BE2C (cell line): ENCODE results near the gene FAM219A.

ENCODE experiments used
- DNase-seq: peaks from one replicate; pipeline ENCODE4 v3.0.0-alpha.2; 2020
- H3K27me3 ChIP-seq: fragments of 250-450 bp; sonication (Bioruptor Pico); 2 replicates; pipeline ENCODE4 v1.5.1; 2020; ENCODE audit warnings: mild to moderate bottlenecking
- H3K36me3 ChIP-seq: fragments of 250-450 bp; sonication (Bioruptor Pico); 2 replicates; pipeline ENCODE4 v1.5.1; 2020; ENCODE audit warnings: mild to moderate bottlenecking
- H3K4me1 ChIP-seq: fragments of 250-450 bp; sonication (Bioruptor Pico); 2 replicates; pipeline ENCODE4 v1.5.1; 2020
- H3K4me3 ChIP-seq: 2 replicates; pipeline ENCODE4 v1.5.1; 2011; ENCODE audit warnings: low read depth, low read length
- H3K9me3 ChIP-seq: fragments of 250-450 bp; sonication (Bioruptor Pico); 2 replicates; pipeline ENCODE4 v1.5.1; 2020
- CTCF ChIP-seq: IDR thresholded peaks from 2 replicates; pipeline ENCODE4 v1.5.1; 2012; ENCODE audit warnings: mild to moderate bottlenecking, low read depth, low read length

The FAM219A gene

GRCh38 chr9:34450644-34451043, 7.7 kb downstream of the FAM219A start:
- Histone ChIP-seq H3K9me3 (no peaks in the 10 kb centered on the region), H3K4me3 (no peak overlapping the region), H3K4me1 (peaks cover 20% of the 10 kb centered on the region), H3K36me3 (peaks cover 10% of the 10 kb centered on the region), H3K27me3 (no peaks in the 10 kb centered on the region)
- no peak for DNase-seq
- TF ChIP-seq CTCF: no peak

GRCh38 chr9:34446951-34447350, 11.4 kb downstream of the FAM219A start:
- no peak overlapping the region for H3K4me3 ChIP-seq
- H3K9me3 ChIP-seq: no peaks in the 10 kb centered on the region
- H3K36me3 ChIP-seq: peaks cover 2% of the 10 kb centered on the region; the same call in 1 of the 2 replicates
- TF ChIP-seq CTCF: no peak
- no peaks in the 10 kb centered on the region for H3K27me3 ChIP-seq
- peaks cover 12% of the 10 kb centered on the region for H3K4me1 ChIP-seq
- no peak for DNase-seq

GRCh38 chr9:34446468-34446891, 11.9 kb downstream of the FAM219A start:
- no peaks in the 10 kb centered on the region for H3K9me3 ChIP-seq
- peaks cover 5% of the 10 kb centered on the region; the same call in 1 of the 2 replicates for H3K36me3 ChIP-seq
- H3K27me3 ChIP-seq: no peaks in the 10 kb centered on the region
- H3K4me1 ChIP-seq: peaks cover 12% of the 10 kb centered on the region
- H3K4me3 ChIP-seq: no peak overlapping the region
- no peak for DNase-seq
- TF ChIP-seq CTCF: no peak

GRCh38 chr9:34443976-34444375, 14.4 kb downstream of the FAM219A start:
- TF ChIP-seq CTCF: no peak
- H3K9me3 ChIP-seq: no peaks in the 10 kb centered on the region
- H3K27me3 ChIP-seq: no peaks in the 10 kb centered on the region
- DNase-seq: no peak
- peaks cover 5% of the 10 kb centered on the region; the same call in 1 of the 2 replicates for H3K36me3 ChIP-seq
- peaks cover 12% of the 10 kb centered on the region for H3K4me1 ChIP-seq
- H3K4me3 ChIP-seq: no peak overlapping the region

GRCh38 chr9:34443533-34443932, 14.8 kb downstream of the FAM219A start:
- no peak for TF ChIP-seq CTCF
- H3K9me3 ChIP-seq: no peaks in the 10 kb centered on the region
- H3K4me3 ChIP-seq: no peak overlapping the region
- DNase-seq: no peak
- peaks cover 5% of the 10 kb centered on the region; the same call in 1 of the 2 replicates for H3K36me3 ChIP-seq
- no peaks in the 10 kb centered on the region for H3K27me3 ChIP-seq
- peaks cover 12% of the 10 kb centered on the region for H3K4me1 ChIP-seq

DNA sequence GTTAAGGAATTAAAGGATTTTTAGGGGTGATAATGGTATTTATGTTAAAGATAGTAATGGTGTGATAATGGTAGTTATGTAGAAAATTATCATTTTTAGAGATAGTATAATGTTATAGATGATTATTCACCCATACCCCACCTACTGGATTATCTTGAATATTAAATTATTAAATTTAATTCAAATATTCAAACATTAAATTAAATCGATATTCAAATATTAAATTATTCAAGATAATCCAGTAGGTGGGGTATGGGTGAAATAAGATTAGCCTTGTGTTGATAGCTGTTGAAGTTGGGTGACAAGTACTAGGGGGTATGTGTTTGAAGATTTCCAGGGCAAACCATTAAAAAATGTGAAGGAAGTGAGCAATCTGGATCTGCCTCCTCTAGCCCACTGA, 15.6 kb downstream of the FAM219A start:
- H3K4me3 ChIP-seq: no peak overlapping the region
- peaks cover 12% of the 10 kb centered on the region for H3K4me1 ChIP-seq
- peaks cover 9% of the 10 kb centered on the region for H3K36me3 ChIP-seq

More for the DNA sequence above, 15.6 kb downstream of the FAM219A start:
- H3K27me3 ChIP-seq: no peaks in the 10 kb centered on the region
- no peak for TF ChIP-seq CTCF
- DNase-seq: no peak
- H3K9me3 ChIP-seq: no peaks in the 10 kb centered on the region
